SHP77 (cell line): ENCODE results near the gene PSMF1.

Source experiments
- DNase-seq, 2 experiments: peaks; one replicate each; lab custom pipeline; 2025; lab: John Stamatoyannopoulos, UW

The PSMF1 gene

GRCh38 chr20:1190847-1191246 lies 72.4 kb downstream of the PSMF1 start:
- DNase-seq = no peak

GRCh38 chr20:1191299-1191698 lies 72.9 kb downstream of the PSMF1 start:
- no peak for DNase-seq

- no peak for DNase-seq
Observed at GRCh38 chr20:1195226-1195625, 76.8 kb downstream of the PSMF1 start.

GRCh38 chr20:1196634-1197033 lies 78.2 kb downstream of the PSMF1 start:
- DNase-seq = no peak

- no peak for DNase-seq
Observed at GRCh38 chr20:1197801-1198200, 79.4 kb downstream of the PSMF1 start.

GRCh38 chr20:1198751-1199150 lies 80.3 kb downstream of the PSMF1 start:
- DNase-seq = no peak

- no peak for DNase-seq
Observed at GRCh38 chr20:1199212-1199873, 80.9 kb downstream of the PSMF1 start.

GRCh38 chr20:1199964-1200363 lies 81.6 kb downstream of the PSMF1 start:
- DNase-seq = no peak

- no peak for DNase-seq
Observed at GRCh38 chr20:1202762-1203504, 84.5 kb downstream of the PSMF1 start, which contains the start of gene C20orf202. Gene C20orf202 (plus strand): TSS chr20:1203454. CDS start chr20:1203586, 132 bp downstream.

- no peak for DNase-seq
Observed at GRCh38 chr20:1203630-1204029, 85.2 kb downstream of the PSMF1 start.

- no peak for DNase-seq
Observed at GRCh38 chr20:1204113-1204512, 85.7 kb downstream of the PSMF1 start.

- no peak for DNase-seq
Observed at GRCh38 chr20:1204576-1204975, 86.2 kb downstream of the PSMF1 start.

GRCh38 chr20:1205802-1206201 lies 87.4 kb downstream of the PSMF1 start:
- no peak for DNase-seq

GRCh38 chr20:1206366-1207148 lies 88.2 kb downstream of the PSMF1 start:
- DNase-seq = no peak

GRCh38 chr20:1207293-1207878 lies 89.0 kb downstream of the PSMF1 start:
- DNase-seq = no peak

GRCh38 chr20:1209447-1210387 lies 91.3 kb downstream of the PSMF1 start:
- no peak for DNase-seq

GRCh38 chr20:1210501-1210900 lies 92.1 kb downstream of the PSMF1 start:
- no peak for DNase-seq

- DNase-seq = no peak
Observed at GRCh38 chr20:1212023-1212422, 93.6 kb downstream of the PSMF1 start.

- DNase-seq = peak; percentile 75 to 85
Observed at GRCh38 chr20:1212607-1213396, 94.4 kb downstream of the PSMF1 start.

- DNase-seq = no peak
Observed at GRCh38 chr20:1214838-1215261, 96.4 kb downstream of the PSMF1 start.
